Stimulated activated CD4-positive, alpha-beta T cell treated with anti-CD3 and anti-CD28 coated beads, TNF-alpha, amount 100 ng/mL, for 48 hours (primary cell): Measurements from ENCODE around the gene TMEM176A.
"Not testable (repeated sequence)": the region's sequence is repeated elsewhere in the genome, so short reads cannot be mapped to it uniquely, and the experiment has no call there.

Experiments
- DNase-seq, 3 donors: peaks; one replicate each; pipeline ENCODE4 v3.0.0-alpha.2; 2020; ENCODE audit warnings: low read depth in 3 of 3

Gene TMEM176A, protein sequence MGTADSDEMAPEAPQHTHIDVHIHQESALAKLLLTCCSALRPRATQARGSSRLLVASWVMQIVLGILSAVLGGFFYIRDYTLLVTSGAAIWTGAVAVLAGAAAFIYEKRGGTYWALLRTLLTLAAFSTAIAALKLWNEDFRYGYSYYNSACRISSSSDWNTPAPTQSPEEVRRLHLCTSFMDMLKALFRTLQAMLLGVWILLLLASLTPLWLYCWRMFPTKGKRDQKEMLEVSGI

DNA sequence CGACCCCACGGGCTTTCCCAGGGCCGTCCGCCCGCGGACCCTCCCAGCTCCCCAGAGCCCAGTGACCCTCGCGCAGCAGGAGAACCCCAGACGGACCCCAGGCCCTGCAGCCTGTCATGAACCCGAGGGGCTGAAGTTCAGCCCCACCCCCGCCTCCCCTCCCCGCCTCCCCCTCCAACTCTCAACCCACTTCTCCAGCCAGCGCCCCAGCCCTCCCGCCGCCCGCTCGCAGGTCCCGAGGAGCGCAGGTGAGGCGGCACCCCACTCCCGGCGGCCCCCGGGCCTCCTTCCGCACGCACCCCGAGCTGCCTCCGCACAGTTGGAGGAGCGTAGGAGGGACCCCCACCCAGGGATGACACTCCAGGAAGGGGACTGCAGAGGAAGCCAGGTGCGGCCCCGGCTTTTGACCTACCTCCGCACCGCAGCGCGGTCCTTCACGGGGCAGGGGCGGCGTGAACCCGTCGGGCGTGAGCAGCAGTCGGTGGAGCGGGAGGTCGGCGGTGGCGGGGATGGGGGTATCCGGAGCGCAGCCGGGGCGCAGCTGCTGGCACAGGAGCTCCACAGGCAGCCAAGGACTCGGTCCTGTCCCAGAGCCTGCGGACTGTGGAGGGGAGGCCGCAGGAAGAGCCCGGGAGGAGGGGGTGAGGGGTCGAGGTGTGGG lies at the start of gene TMEM176A:
TMEM176A (plus strand) TSS at position 189 of the 661 bp plus-strand sequence. CDS start 782 bp downstream, outside the sequence.
- peak in 1 of 3 donors; percentile 11 for DNase-seq

DNA sequence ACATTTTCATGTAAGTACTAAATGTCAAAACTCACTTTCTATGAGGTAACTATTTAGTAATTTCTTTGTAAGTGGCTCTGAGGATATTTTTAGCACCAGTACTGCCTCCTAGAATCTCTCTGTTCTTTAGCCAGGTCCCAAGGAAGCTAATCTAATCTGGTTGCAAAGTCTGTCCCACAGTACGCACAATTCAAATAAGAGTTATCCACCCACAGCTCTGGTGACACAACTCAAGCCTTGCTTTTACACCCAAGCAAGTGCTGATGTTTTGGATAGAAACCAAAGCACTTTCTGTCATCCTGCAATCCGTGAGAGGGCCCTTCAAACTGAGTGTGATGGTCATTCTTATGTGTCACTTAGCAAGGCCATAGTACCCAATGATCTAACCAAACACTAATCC lies 48.9 kb upstream of the TMEM176A start:
- no peak for DNase-seq

DNA sequence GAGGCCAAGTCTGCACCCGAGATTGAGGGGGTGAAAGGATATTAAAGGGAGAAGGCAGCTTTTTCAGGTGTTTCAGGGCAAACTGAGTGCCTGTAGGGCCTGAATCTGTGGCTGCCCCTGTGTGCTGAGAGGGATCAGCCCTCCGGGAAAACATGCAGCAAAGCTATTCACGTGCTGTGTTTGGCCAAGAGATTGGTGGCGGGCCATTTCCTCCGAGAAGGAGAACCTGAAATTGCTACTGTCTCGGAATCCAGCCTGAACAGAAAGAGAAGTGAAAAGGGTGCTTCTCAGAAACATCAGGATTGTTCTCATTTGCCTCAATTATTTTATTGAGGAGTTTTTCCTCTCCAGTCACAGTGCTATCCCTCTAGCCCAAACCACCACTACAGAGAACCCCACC lies 47.3 kb upstream of the TMEM176A start:
- no peak for DNase-seq

DNA sequence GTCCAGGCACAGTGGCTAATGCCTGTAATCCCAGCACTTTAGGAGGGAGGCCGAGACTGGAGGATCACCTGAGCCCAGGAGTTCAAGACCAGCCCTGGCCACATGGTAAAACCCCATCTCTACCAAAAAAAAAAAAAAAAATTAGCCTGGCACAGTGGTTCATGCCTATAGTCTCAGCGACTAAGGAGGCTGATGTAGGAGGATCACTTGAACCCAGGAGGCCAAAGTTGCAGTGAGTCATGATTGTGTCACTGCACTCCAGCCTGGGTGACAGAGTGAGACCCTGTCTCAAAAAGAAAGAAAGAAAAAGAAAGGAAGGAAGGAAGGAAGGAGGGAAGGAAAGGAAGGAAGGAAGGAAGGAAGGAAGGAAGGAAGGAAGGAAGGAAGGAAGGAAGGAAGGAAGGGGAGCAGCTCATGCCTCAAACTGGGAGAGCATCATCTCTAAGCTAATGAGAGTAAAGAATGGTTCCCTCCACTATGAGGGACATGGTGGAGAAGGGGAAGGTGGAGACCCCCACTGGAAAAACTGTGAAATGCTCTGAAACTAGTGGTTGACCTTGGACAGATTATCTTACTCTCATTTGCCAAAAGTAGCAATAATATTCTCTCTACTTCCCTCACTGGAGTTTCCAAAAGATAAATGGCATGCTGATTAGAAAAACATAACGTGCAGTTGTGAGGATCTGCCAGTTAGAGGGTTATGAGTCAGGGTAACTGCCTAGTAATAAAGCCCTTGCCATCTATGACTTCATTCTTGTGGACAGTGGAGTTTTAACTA lies 46.6 kb upstream of the TMEM176A start:
- DNase-seq = no peak

DNA sequence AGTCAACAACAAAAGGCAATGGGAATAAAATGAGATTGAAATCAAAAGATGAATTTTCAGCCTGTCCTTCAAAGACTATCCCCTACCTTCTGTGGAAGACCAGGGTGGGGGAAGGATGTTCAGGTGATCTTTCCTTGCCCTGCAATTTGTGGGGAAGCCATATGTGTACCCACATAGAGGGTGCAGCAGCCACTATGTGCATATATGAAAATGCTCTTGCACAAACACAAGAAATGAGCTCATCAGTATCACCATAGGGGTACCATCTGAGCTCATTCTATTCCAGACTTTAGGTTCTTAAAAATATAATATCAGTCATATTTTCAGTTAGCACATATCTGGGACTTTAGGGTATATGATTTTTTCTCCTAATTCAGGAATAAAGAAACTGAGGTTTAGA lies 45.6 kb upstream of the TMEM176A start:
- no peak for DNase-seq

DNA sequence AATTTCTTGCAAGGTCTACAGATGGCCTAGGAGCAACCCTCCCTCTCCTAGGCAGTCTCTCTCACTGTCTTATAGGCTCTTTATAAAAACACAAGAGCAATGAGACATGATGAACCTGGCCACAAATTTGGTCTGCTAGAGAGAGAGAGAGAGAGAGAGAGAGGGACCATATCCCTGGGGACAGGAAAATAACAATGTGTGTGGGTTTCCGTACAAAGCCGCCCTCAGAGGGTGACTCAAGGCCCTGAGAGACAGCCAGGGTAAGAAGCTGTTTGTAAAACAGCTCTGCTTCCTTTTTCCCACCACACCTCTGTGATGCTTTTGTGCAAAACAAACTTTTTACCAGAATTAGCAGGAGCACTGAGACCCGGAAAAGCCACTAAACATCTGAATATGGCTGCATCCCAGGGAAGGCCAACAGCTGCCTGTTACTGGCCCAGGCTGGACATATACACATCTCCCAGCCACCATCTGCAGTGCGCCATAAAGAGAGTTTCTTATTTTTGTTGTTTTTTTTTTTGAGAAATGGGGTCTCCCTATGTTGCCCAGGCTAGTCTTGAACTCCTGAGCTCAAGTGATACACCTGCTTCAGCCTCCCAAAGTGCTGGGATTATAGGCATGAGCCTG lies 45.0 kb upstream of the TMEM176A start:
- peak in 1 of 3 donors; percentile 67 for DNase-seq

DNA sequence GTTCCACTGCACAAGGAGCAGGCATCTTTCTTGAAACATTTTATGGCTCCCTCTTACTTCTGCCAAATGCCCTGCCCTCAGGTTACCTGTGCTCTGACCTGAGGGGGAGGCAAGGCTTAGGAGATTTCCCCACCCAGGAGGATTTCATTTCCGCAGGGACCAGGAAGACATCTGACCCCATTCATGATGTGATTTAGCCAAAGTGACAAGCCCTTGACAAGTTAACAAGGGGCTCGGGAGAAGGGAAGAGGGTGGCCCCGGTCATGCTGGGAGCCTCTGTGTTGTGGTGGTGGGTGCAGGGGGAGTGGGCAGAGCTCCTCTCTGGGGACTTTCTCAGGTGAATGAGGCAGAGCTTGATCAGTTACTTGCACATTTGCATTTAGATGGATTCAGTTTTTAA lies 44.4 kb upstream of the TMEM176A start:
- no peak for DNase-seq

DNA sequence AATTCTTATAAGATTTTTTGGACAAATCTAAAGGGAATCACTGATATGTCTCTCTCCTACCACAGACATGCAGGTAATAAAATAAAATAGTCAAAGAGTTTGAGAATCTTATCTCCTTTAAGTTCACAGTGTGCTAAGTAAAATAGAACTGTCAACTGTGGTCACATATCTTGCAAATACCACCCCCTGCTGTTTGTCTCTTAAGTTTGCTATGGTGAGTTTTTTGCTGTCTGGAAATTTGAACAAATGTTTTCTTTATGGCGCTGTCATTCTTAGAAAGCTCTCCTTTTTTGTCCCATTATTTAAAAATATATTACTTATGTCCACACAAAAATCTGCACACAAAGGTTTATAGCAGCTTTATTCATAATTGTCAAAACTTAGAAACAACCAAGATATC lies 43.7 kb upstream of the TMEM176A start:
- no peak for DNase-seq

DNA sequence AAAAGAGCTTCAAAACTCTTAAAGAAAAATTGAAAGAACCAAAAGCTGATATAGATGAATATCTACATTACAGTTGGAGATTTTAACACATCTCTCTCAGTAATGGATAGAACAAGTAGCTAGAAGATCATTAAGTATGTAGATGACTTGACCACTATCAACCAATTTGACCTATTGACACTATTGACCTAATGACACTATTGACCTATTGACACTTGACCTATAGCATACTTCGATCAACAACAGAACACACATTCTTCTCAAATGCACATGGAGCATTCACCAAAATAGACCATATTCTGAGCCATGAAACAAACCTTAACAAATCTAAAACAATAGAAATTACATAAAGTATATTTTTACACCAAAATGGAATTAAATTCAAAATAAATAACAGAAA lies 41.1 kb upstream of the TMEM176A start:
- no peak for DNase-seq

DNA sequence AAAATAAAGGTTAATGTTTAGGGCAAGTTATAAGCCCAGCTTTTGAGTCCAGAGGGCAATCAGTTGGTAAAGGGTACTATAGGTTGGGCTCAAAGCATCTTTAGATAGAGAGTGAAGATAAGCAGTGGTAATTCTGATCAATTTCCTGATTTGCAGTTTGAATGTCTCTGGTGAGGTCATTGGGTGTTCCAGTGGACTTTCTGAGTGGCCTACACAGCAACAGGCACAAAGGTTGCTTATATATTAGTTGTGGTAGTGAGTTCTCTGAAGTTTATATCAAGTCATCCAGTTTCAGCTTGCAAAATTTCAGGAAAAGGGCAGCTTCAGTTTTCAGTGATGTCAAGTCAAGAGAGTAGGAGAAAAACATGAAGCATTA lies 34.2 kb upstream of the TMEM176A start:
- DNase-seq = no peak

DNA sequence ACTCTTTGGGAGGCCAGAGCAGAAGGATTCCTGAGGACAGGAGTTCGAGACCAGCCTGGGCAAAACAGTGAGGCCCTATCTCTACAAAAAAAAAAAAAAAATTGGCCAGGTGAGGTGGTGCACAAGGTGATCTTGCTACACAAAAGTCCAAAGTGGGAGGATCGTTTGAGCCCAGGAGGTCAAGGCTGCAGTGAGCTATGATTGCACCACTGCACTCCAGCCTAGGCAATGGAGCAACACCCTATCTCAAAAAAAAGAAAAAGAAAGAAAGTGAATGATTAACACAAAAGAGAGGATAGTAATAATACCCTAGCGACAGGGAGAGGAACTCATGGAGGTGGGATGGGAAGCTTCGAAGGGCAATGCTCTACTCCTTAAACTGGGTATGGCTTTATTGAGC lies 30.8 kb upstream of the TMEM176A start:
- DNase-seq = no peak

DNA sequence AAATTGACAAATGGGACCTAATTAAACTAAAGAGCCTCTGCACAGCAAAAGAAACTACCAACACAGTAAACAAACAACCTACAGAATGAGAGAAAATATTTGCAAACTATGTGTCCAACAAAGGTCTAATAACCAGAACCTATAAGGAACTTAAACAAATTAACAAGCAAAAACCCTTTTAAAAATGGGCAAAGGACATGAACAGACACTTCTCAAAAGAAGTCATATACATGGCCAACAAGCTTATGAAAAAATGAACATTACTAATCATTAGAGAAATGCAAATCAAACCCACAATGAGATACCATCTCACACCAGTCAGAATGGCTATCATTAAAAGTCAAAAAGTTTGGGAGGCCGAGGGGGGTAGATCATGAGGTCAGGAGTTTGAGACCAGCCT lies 26.4 kb upstream of the TMEM176A start:
- not testable (repeated sequence) for DNase-seq

DNA sequence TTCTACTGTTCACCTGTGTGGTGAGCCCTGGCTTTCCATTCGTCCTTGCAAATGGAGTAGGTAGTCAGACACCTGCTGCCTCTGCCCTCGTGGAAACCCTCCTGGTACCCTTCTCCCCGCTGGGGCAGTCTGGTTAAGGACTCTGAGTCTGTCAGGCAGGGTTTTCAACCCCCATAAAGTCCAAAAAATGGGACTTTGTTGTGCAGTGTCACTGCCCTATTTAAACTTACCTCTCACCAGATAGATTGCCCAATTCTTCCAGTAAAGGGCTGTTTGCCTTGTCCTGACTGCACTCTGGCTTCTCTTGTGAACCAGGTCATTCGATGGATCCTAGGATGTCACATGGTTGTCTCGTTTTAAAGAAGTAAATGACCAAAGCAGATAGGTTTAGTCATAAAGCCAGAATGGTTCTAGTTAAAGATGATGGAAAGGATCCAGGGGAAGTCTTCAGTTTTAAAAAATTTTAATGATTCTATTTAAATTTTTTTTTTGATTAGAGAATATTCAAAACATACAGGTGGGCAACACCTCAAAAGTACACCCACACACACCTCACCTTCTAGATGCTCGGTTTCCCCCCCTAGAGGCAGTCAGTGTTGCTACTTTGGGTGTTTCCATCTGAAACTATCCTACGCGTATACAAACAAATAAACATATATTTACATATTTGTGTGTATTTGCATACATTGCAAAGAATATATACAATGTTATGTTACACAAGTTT lies 22.4 kb upstream of the TMEM176A start:
- DNase-seq = no peak

DNA sequence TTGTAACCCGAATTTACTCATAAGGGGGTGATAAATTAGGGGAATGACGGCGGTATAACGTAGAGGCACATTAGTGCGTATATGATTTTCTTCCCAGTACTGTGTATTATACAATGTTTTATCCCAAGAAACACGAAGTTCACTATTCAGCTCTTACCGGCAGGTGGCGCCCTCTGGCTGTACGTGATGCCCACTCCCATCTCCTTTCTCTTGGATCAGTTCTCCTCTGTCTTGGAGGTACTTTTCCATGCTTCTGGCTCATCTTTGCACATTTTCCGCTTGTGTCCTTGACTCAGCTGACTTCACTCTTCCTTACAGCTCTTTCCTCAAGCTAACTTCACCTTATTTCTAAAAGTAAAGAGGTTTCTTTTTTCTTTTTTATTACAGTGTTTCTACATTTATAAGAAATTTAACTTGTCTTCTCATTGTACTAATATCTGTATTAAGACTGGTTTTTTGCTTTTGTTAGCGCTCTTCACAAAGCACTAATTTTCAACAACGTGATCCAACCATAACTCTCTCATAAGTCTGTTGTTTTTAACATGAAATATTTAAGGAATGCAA lies 21.7 kb upstream of the TMEM176A start:
- DNase-seq = peak; percentile 51 to 64 (median 62)

DNA sequence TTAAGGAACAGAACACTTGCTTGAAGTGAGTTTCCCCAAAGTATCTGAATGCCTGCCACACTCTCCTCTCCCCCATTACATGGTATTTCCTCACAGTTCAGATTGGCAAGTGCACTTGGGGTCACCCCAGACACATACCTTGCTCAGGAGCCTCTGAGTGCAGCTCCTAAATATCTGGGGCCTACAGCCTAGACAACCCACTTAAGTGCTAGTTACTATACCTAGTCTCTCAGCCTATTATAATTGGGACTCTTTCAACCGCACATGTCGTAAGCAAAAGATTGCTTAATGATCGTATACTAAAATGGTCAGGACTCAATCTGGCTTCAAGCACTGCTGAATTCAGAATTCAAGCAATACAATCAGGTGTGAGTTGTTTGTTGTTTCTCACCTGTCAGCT lies 20.3 kb upstream of the TMEM176A start:
- no peak for DNase-seq

DNA sequence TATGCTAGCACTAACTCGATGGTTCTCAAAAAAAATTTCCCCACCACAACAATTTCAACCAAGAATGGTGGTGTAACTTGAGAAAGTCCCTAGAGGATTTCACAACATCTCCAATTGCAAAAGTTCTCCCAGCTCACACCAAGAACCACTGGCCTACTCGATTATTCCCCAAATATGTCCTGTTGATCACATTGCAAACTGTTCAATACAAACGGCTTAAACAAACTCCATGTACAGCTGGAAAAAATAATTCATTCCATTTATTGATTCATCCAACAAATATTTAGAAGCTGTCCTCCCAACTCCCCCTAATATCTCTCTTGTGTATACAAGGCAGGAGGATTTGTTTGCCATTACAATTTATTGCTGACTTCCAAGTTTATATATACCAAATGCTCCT lies 19.5 kb upstream of the TMEM176A start:
- no peak for DNase-seq

DNA sequence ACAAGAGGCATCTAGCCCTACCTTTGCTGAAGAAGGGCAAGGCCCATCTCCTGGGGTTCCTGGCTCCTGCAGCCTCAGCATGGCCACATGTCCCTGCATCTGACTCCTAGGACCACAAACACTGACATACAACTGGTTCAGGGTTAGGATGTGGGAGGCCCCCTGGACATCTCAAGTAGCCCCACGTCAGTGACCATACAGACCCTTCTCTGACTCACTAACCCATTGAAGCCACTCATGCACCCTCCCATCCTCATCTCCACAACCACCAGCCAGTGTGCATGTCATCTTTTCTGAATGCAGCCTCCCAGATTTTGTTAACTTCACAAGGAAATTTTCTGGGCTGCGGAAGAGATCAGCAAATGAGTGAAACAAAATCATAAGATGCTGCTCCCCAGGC lies 18.6 kb upstream of the TMEM176A start:
- no peak for DNase-seq

DNA sequence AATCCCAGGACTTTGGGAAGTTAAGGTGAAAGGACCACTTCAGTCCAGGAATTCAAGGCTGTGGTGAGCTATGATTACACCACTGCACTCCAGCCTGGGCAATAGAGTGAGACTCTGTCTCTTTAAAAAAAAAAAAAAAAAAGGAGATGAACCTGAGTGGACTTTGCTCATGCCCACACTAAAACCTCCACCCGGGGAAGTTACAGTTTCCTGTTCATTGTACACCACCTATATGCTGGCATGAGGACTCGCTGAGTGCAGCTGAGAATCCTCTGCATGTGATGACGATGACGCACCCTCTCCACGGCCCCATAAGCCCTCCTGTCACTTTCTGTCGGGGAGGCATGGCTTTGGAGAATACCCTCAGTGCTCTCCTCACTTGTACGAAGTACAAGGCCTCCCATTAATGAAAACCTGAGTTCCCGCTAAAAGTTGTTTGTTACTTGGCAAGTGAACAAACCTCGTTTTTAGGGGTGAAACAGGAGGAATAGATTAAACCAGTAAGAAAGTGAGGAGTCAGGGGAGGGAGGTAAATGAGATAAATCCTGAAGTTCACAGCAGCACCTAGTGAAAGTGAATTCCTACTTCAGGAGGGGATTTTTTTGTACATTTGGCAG lies 16.3 kb upstream of the TMEM176A start:
- no peak for DNase-seq

DNA sequence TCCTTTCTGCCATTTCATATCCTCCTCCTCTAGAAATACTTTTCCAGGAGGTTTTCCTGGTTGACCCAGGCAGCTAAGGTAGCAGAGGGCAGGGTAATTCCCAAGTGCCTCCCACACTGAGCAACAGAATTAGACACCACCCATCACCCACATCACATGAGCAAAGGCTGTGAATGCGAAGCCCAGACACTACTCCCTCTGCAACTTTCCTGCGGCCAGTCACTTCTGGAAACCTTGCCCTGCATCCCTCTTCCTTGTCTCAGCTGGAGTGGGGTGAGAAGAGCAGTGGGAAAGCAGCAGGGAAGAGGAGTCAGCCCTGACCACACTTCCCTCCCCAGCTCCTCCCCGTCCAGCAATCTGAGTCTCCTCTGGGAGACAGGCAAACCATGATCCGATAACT lies 15.6 kb upstream of the TMEM176A start:
- DNase-seq = no peak

DNA sequence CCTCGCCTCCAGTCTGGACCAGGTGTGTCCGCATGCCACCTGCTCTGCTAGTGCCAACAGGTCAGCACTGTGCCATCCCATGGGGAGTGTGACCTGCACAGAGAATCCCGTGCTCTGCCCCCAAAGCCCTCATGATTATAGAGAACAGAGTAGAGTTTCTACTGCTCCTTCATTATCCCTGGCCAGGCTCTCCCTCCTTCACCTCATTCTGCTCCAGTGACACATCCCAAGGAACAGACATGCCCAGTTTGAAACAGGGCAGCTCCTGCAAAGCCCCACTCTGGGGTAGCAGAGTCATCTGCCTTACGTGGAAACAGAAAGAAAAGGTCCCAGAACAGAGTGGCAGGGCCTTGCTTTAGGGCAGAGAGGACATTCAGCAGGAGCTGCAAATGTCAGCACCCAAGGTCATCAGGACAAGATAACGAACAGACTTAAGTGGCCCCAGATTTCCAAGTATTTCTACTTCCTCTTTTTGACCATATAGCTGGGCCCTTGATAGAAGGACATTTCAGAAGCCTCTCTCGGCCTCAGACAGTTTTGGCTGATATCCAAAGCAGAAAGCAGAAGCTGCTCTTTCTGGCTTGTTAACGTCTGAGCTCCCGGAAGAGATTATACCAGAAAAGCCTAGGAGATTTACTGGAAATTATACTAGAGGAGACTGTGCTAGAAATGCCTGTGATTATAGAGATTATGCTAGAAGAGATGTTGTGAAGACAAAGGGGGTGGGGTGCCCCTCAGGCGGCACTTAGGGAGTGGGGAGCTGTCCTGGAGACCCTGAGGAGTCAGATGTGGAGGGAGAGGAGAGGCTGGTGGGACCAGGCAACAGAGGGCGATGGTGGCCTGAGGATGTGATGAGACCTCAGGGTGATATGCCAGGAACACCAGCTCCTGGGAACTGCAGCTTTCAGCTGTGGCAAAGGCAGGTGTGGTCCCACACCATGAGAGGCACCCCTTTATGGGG lies 13.0 kb upstream of the TMEM176A start:
- DNase-seq = no peak
